ENCODE measurements around the gene OR10D3. TPM values are rescaled to one million over a fixed set of nuclear protein-coding genes. Genes with fewer than 3 reads are reported as not detected.

Gene OR10D3
- total and polyA plus RNA-seq, 4 donors = not detected

DNA sequence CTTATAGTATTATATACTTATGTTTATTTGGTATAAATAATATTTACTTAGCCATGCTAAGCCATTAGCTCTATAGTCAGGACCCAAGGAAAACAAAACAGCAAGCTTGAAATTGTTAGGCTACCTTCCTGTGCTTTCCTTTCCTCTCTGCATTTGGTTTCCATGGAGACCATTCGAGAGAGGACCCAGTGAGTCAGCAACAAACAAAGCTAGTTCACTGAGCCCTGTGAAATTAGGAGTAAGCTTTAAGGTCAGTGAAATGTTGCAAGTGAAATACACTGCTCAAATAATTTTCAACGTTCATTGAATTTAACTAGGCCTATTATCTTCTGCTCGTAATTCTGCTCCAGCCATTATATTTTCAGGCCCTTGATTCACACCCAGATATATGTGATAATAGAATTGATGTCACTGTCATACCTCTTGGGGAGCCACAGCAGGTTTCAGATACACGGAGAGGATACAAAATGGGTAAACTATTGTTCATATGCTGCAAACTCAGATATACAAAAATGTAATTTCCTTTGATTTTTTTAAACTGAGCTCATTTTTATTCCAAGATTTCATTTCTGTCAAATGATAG lies 9.1 kb upstream of the OR10D3 start:
- DNase-seq (ENCODE audit: low spot score) = no peak
- 37% methylated on average over 4 of the region's 4 CpGs for WGBS
- H3K9me3 ChIP-seq (ENCODE audit: control insufficient read depth in 4 of 4, low read length in 3 of 4) = no peaks in the 10 kb centered on the region
- no peaks in the 10 kb centered on the region for H3K27me3 ChIP-seq (ENCODE audit: control insufficient read depth in 4 of 4, insufficient read depth in 4 of 4, low read length in 3 of 4)
- H3K9ac ChIP-seq (ENCODE audit: low read depth in 1 of 2, low read length in 2 of 2) = no peak overlapping the region
- TF ChIP-seq FOXA1 (IDR thresholded peaks at IDR 0.05) (no peak), NR2F2 (IDR thresholded peaks at IDR 0.05) (no peak), GABPA (IDR thresholded peaks at IDR 0.05 in 1 of 2, conservative IDR thresholded peaks at IDR 0.05 in 1 of 2) (no peak), RAD21 (IDR thresholded peaks at IDR 0.05) (no peak), HNF4G (IDR thresholded peaks at IDR 0.05) (no peak), JUND (IDR thresholded peaks at IDR 0.05) (no peak), FOXA2 (IDR thresholded peaks at IDR 0.05) (no peak), EGR1 (IDR thresholded peaks at IDR 0.05; ENCODE audit: low read depth in 2 of 2) (no peak), YY1 (IDR thresholded peaks at IDR 0.05) (no peak), HNF4A (conservative IDR thresholded peaks at IDR 0.05) (no peak), RXRA (IDR thresholded peaks at IDR 0.05) (no peak), REST (IDR thresholded peaks at IDR 0.05) (no peak), ZBTB33 (IDR thresholded peaks at IDR 0.05) (no peak)
- TF ChIP-seq, protein P1, sequence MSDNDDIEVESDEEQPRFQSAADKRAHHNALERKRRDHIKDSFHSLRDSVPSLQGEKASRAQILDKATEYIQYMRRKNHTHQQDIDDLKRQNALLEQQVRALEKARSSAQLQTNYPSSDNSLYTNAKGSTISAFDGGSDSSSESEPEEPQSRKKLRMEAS (IDR thresholded peaks at IDR 0.05) = no peak
- TF ChIP-seq, protein P2, sequence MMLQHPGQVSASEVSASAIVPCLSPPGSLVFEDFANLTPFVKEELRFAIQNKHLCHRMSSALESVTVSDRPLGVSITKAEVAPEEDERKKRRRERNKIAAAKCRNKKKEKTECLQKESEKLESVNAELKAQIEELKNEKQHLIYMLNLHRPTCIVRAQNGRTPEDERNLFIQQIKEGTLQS (IDR thresholded peaks at IDR 0.05) = no peak
- H3K4me1 ChIP-seq (ENCODE audit: control insufficient read depth in 4 of 4, insufficient read depth in 4 of 4, low read length in 3 of 4) = no peaks in the 10 kb centered on the region
- H3K27ac ChIP-seq (ENCODE audit: low read depth in 1 of 2, low read length in 2 of 2) = no peak overlapping the region
- H3K36me3 ChIP-seq (ENCODE audit: control insufficient read depth in 4 of 4, insufficient read depth in 3 of 4, low read depth in 1 of 4, low read length in 3 of 4) = no peaks in the 10 kb centered on the region
- no peak overlapping the region for H3K4me3 ChIP-seq (ENCODE audit: low read depth in 1 of 3, low read length in 3 of 3)

DNA sequence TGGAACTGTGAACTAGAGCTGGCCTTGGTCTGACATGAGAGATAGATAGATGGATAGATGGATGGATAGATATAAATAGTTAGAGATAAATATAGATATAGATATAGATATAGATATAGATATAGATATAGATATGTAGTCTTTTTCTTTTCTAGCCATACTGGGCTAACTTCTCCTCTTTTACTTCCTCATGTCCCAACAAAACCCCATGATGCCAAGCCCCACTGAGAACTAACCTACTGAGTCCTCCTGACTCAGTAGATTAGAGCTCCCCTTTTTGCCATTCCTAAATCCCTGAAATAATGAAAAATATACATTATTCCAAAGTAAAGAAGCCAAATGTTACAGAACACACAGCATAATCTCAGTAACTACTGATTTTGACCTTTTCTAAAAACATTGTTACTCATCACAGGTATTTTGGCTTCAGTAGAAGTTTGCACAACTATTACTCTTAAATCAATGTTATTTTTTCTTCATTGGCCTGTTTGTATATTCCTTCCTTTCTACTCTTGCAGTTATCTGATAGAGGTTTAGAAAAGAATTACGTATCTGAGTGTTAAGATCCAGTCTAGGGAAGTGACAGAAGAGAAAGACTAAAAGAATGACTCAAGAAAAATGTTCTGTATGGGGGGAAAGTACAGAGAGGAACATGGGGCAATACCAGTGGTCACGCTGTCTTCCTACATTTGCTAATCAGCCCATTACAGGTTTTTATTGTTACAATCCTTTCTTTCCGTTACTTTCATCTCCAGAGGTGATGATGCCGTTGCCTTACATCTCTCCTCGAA lies 6.0 kb upstream of the OR10D3 start:
- H3K36me3 ChIP-seq (ENCODE audit: control insufficient read depth in 4 of 4, insufficient read depth in 3 of 4, low read depth in 1 of 4, low read length in 3 of 4) = no peaks in the 10 kb centered on the region
- TF ChIP-seq TAF1 (conservative IDR thresholded peaks at IDR 0.05) (no peak), JUND (IDR thresholded peaks at IDR 0.05) (no peak), REST (IDR thresholded peaks at IDR 0.05) (no peak), FOXA2 (IDR thresholded peaks at IDR 0.05) (no peak), RAD21 (IDR thresholded peaks at IDR 0.05) (no peak), GABPA (IDR thresholded peaks at IDR 0.05 in 1 of 2, conservative IDR thresholded peaks at IDR 0.05 in 1 of 2) (no peak), SP1 (IDR thresholded peaks at IDR 0.05) (no peak), HNF4A (conservative IDR thresholded peaks at IDR 0.05) (no peak), FOXA1 (IDR thresholded peaks at IDR 0.05) (no peak)
- TF ChIP-seq, protein P2 (IDR thresholded peaks at IDR 0.05) = no peak
- TF ChIP-seq, protein P1 (IDR thresholded peaks at IDR 0.05) = no peak
- no peak overlapping the region for H3K27ac ChIP-seq (ENCODE audit: low read depth in 1 of 2, low read length in 2 of 2)
- 80% methylated on average over 5 of the region's 5 CpGs for WGBS
- no peaks in the 10 kb centered on the region for H3K4me1 ChIP-seq (ENCODE audit: control insufficient read depth in 4 of 4, insufficient read depth in 4 of 4, low read length in 3 of 4)
- H3K9me3 ChIP-seq (ENCODE audit: control insufficient read depth in 4 of 4, low read length in 3 of 4) = peaks cover 0 to 2% (median 0%) of the 10 kb centered on the region in 4 donors
- H3K27me3 ChIP-seq (ENCODE audit: control insufficient read depth in 4 of 4, insufficient read depth in 4 of 4, low read length in 3 of 4) = no peaks in the 10 kb centered on the region
- H3K4me3 ChIP-seq (ENCODE audit: low read depth in 1 of 3, low read length in 3 of 3) = no peak overlapping the region
- H3K9ac ChIP-seq (ENCODE audit: low read depth in 1 of 2, low read length in 2 of 2) = no peak overlapping the region
- no peak for DNase-seq (ENCODE audit: low spot score)

All from liver (tissue), 9 donors.